ENCODE measurements around the gene C1orf141. TPM values are rescaled to one million over a fixed set of nuclear protein-coding genes. Genes with fewer than 3 reads are reported as not detected.

Gene C1orf141
- total and polyA plus RNA-seq, 4 donors: not detected

DNA sequence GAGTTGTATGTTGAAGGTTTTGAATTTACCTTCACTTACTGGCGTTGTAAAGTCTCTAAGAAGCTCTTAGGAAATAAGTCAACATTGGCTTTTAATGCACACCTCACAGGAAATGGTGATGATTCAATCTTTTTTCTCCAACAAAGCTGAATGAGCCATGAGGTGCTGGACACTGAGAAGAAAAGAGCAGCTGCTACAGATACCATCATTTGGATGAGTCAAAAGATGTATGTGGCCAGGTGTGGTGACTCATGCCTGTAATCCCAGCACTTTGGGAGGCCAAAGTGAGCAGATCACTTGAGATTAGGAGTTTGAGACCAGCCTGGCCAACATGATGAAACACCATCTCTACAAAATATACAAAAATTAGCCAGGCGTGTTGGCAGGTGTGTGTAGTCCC lies 28.2 kb upstream of the C1orf141 start:
- Histone ChIP-seq H3K27ac (ENCODE audit: low read depth in 1 of 2, low read length in 2 of 2) (no peak overlapping the region), H3K4me3 (ENCODE audit: low read depth in 1 of 3, low read length in 3 of 3) (no peak overlapping the region), H3K9me3 (ENCODE audit: control insufficient read depth in 4 of 4, low read length in 3 of 4) (no peaks in the 10 kb centered on the region), H3K9ac (ENCODE audit: low read depth in 1 of 2, low read length in 2 of 2) (no peak overlapping the region), H3K27me3 (ENCODE audit: control insufficient read depth in 4 of 4, insufficient read depth in 4 of 4, low read length in 3 of 4) (no peaks in the 10 kb centered on the region), H3K4me1 (ENCODE audit: control insufficient read depth in 4 of 4, insufficient read depth in 4 of 4, low read length in 3 of 4) (no peaks in the 10 kb centered on the region), H3K36me3 (ENCODE audit: control insufficient read depth in 4 of 4, insufficient read depth in 3 of 4, low read depth in 1 of 4, low read length in 3 of 4) (no peaks in the 10 kb centered on the region)
- no peak for DNase-seq (ENCODE audit: low spot score)
- WGBS: 86% methylated on average over 2 of the region's 2 CpGs
- TF ChIP-seq TAF1 (conservative IDR thresholded peaks at IDR 0.05) (no peak), RAD21 (IDR thresholded peaks at IDR 0.05) (no peak), HNF4A (conservative IDR thresholded peaks at IDR 0.05) (no peak), YY1 (IDR thresholded peaks at IDR 0.05) (no peak), NR2F2 (IDR thresholded peaks at IDR 0.05) (no peak), FOXA1 (IDR thresholded peaks at IDR 0.05) (no peak), SP1 (IDR thresholded peaks at IDR 0.05) (no peak), GABPA (IDR thresholded peaks at IDR 0.05 in 1 of 2, conservative IDR thresholded peaks at IDR 0.05 in 1 of 2) (no peak), FOXA2 (IDR thresholded peaks at IDR 0.05) (no peak), HNF4G (IDR thresholded peaks at IDR 0.05) (no peak), RXRA (IDR thresholded peaks at IDR 0.05) (no peak), ATF3 (IDR thresholded peaks at IDR 0.05) (no peak)
- TF ChIP-seq, protein P1, sequence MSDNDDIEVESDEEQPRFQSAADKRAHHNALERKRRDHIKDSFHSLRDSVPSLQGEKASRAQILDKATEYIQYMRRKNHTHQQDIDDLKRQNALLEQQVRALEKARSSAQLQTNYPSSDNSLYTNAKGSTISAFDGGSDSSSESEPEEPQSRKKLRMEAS (IDR thresholded peaks at IDR 0.05): no peak
- TF ChIP-seq, protein P2, sequence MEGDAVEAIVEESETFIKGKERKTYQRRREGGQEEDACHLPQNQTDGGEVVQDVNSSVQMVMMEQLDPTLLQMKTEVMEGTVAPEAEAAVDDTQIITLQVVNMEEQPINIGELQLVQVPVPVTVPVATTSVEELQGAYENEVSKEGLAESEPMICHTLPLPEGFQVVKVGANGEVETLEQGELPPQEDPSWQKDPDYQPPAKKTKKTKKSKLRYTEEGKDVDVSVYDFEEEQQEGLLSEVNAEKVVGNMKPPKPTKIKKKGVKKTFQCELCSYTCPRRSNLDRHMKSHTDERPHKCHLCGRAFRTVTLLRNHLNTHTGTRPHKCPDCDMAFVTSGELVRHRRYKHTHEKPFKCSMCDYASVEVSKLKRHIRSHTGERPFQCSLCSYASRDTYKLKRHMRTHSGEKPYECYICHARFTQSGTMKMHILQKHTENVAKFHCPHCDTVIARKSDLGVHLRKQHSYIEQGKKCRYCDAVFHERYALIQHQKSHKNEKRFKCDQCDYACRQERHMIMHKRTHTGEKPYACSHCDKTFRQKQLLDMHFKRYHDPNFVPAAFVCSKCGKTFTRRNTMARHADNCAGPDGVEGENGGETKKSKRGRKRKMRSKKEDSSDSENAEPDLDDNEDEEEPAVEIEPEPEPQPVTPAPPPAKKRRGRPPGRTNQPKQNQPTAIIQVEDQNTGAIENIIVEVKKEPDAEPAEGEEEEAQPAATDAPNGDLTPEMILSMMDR (IDR thresholded peaks at IDR 0.05; ENCODE audit: low read depth, low read length, missing input control): no peak
- TF ChIP-seq, protein P3, sequence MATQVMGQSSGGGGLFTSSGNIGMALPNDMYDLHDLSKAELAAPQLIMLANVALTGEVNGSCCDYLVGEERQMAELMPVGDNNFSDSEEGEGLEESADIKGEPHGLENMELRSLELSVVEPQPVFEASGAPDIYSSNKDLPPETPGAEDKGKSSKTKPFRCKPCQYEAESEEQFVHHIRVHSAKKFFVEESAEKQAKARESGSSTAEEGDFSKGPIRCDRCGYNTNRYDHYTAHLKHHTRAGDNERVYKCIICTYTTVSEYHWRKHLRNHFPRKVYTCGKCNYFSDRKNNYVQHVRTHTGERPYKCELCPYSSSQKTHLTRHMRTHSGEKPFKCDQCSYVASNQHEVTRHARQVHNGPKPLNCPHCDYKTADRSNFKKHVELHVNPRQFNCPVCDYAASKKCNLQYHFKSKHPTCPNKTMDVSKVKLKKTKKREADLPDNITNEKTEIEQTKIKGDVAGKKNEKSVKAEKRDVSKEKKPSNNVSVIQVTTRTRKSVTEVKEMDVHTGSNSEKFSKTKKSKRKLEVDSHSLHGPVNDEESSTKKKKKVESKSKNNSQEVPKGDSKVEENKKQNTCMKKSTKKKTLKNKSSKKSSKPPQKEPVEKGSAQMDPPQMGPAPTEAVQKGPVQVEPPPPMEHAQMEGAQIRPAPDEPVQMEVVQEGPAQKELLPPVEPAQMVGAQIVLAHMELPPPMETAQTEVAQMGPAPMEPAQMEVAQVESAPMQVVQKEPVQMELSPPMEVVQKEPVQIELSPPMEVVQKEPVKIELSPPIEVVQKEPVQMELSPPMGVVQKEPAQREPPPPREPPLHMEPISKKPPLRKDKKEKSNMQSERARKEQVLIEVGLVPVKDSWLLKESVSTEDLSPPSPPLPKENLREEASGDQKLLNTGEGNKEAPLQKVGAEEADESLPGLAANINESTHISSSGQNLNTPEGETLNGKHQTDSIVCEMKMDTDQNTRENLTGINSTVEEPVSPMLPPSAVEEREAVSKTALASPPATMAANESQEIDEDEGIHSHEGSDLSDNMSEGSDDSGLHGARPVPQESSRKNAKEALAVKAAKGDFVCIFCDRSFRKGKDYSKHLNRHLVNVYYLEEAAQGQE (IDR thresholded peaks at IDR 0.05): no peak
- TF ChIP-seq, protein P4, sequence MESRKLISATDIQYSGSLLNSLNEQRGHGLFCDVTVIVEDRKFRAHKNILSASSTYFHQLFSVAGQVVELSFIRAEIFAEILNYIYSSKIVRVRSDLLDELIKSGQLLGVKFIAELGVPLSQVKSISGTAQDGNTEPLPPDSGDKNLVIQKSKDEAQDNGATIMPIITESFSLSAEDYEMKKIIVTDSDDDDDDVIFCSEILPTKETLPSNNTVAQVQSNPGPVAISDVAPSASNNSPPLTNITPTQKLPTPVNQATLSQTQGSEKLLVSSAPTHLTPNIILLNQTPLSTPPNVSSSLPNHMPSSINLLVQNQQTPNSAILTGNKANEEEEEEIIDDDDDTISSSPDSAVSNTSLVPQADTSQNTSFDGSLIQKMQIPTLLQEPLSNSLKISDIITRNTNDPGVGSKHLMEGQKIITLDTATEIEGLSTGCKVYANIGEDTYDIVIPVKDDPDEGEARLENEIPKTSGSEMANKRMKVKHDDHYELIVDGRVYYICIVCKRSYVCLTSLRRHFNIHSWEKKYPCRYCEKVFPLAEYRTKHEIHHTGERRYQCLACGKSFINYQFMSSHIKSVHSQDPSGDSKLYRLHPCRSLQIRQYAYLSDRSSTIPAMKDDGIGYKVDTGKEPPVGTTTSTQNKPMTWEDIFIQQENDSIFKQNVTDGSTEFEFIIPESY (IDR thresholded peaks at IDR 0.05): no peak

- DNase-seq (ENCODE audit: low spot score): no peak
- no peaks in the 10 kb centered on the region for H3K27me3 ChIP-seq (ENCODE audit: control insufficient read depth in 4 of 4, insufficient read depth in 4 of 4, low read length in 3 of 4)
- WGBS: 83% methylated on average over 2 of the region's 2 CpGs
These were observed 24.5 kb upstream of the C1orf141 start for GRCh38 chr1:67159233-67159632.

More at GRCh38 chr1:67159233-67159632, 24.5 kb upstream of the C1orf141 start:
- TF ChIP-seq FOXA1 (IDR thresholded peaks at IDR 0.05) (no peak), RAD21 (IDR thresholded peaks at IDR 0.05) (no peak), SP1 (IDR thresholded peaks at IDR 0.05) (no peak), YY1 (IDR thresholded peaks at IDR 0.05) (no peak), FOXA2 (IDR thresholded peaks at IDR 0.05) (no peak), ATF3 (IDR thresholded peaks at IDR 0.05) (no peak), EGR1 (IDR thresholded peaks at IDR 0.05; ENCODE audit: low read depth in 2 of 2) (no peak), JUND (IDR thresholded peaks at IDR 0.05) (no peak), RXRA (IDR thresholded peaks at IDR 0.05) (no peak), GABPA (IDR thresholded peaks at IDR 0.05 in 1 of 2, conservative IDR thresholded peaks at IDR 0.05 in 1 of 2) (no peak), HNF4G (IDR thresholded peaks at IDR 0.05) (no peak)
- TF ChIP-seq, protein P2 (IDR thresholded peaks at IDR 0.05; ENCODE audit: low read depth, low read length, missing input control): no peak
- TF ChIP-seq, protein P1 (IDR thresholded peaks at IDR 0.05): no peak
- no peaks in the 10 kb centered on the region for H3K9me3 ChIP-seq (ENCODE audit: control insufficient read depth in 4 of 4, low read length in 3 of 4)
- H3K9ac ChIP-seq (ENCODE audit: low read depth in 1 of 2, low read length in 2 of 2): no peak overlapping the region
- H3K4me1 ChIP-seq (ENCODE audit: control insufficient read depth in 4 of 4, insufficient read depth in 4 of 4, low read length in 3 of 4): no peaks in the 10 kb centered on the region
- H3K36me3 ChIP-seq (ENCODE audit: control insufficient read depth in 4 of 4, insufficient read depth in 3 of 4, low read depth in 1 of 4, low read length in 3 of 4): no peaks in the 10 kb centered on the region
- H3K4me3 ChIP-seq (ENCODE audit: low read depth in 1 of 3, low read length in 3 of 3): no peak overlapping the region
- H3K27ac ChIP-seq (ENCODE audit: low read depth in 1 of 2, low read length in 2 of 2): no peak overlapping the region

Data from liver (tissue), 9 donors.